Stimulated activated CD4-positive, alpha-beta T cell treated with anti-CD3 and anti-CD28 coated beads, Interleukin-15, amount 100 ng/mL, for 1 hour (primary cell): ENCODE measurements around the gene IQCE.
"Not testable (repeated sequence)": the region's sequence is repeated elsewhere in the genome, so short reads cannot be mapped to it uniquely, and the experiment has no call there.

Source experiments
- DNase-seq, 2 donors: peaks; one replicate each; pipeline ENCODE4 v3.0.0-alpha.2; 2020; ENCODE audit warnings: low read depth in 1 of 2, low spot score in 1 of 2

The IQCE gene

DNA sequence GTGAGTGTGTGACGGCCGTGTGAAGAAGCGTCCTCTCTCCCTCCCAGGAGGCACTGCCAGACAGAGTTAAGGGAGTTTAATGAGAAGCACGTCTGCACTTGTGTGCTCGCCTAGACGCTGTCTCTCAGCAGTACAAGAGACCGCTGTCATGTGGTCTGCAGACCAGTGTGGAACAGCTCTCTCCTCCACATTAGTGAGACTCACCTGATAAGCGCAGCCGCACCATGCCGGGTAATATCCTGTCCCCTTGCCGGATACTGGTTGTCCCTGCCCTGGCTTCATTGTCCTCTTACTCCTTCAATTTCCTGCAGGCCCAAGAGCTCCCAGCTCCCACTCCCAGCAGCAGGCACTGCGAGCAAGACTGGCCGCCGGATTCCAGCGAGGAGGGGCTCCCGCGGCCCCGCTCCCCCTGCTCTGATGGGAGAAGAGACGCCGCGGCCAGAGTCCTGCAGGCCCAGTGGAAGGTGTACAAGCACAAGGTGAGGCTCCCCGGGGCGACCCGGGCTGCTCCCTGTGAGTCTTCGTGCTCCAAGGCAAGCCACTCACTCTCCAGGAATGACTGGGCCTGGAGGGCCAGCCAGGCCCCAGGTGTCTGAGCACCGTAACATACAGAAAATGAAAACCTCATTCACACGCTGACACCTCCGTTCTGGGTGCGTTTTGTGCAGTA lies 39.5 kb downstream of the IQCE start:
- DNase-seq = no peak

DNA sequence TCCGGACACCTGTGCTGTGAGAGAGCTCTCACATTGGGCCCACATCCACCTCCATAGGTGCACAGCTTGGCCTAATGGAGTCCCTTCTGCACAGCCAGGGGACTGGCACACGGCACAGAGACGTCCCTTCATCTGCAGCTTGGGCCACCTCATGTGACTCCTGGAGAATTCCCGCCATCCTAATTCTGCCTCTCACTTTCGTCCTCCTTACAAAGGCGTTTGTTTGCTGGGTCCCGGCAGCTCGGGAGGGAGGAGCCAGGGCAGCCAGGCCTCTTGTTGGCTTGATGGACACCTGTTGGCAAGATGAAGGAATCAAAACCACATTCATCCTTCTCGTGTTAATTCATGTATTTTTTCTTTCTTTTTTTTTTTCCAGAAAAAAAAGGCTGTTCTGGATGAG lies 42.3 kb downstream of the IQCE start:
- DNase-seq = no peak

DNA sequence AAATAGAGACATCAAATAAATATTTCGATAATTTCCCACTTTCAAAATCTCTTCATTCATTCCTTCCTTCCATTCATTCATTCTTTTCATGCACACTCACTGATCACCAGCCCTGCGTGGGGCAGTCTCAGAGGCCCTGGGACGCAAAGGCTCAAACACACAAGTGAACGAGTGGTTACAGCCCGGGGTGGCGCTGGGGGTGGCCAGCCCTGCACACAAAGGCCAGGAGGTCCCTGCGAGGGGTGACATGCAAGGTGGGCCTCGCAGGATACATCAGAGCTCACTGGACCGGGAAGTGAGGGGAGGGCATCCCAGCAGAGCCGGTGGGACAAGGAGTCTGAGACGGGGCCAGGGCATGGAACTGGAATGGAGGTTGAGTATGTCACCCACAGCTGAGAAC lies 43.1 kb downstream of the IQCE start:
- DNase-seq = no peak

DNA sequence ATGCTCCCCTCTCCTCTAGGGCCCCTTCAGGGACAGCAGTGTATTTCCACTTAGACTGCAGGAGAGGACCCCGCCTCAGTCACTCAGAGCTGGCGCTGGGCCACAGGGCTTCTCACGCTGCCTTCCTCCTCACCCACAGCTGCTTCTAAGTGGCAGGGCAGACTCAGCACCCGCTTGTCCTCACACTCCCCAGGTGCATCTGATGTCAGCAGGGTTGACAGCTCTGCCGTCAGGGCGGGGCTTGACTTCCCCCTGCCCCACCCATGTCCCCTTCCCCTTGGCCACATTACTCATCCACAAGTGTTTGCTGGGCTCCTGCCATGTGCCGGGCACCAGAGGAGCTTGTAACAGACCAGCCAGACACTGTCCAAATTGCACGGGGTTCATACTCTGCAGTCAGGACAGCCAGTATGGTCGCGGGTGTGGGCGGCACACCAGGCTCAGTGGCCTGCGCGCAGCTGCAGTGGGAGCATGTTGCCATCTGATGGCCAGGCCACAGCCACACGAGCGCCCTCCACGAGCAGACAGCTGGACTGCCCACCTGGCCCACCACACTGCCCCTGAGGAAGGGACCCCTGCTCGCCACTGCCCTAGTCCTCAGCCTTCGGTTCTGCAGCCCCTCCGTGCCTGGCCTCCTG lies 43.7 kb downstream of the IQCE start:
- DNase-seq = no peak

DNA sequence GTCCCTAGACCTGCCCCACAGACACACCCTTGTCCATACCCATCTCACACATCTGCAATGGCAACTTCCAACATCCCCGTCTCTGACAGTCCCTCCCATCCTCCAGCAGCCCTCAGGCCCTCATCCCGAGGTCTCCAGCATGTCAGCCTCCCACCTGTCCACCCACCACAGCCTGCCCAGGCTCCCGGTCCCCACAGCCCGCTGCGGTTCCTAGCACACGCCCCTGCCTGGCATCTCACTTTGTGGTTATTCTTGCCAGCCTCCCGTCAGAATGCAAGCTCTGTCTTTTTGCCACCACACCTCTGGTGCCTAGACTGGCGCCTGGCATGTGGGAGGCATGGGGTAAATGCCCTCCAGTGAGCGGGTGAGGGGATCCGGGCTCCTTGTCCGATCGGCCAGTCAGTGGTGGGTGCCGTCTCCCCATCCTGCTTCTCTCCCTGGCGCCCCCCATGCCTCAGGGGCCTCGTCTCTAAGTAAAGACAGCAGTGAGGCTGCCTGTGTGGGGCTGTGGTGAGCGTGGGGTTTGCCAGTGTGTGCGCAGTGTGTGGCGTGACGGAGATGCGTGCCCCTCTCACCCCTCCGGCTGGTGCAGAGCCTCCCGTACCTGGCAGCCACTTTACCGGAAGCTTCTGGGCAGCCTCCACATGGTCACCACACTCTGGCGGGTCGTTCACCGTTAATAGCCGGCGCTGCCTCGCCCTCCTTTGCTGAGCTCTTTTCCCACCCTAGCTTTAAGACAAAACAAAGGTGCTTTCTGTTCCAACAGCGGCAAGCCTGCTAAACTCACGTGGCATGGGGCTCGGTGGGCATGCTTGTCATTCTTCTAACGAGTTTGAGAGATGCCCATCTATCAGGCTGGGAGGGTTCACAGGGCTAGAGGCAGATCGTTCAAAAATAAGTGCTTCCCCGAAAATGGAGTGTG lies 44.5 kb downstream of the IQCE start:
- no peak for DNase-seq

DNA sequence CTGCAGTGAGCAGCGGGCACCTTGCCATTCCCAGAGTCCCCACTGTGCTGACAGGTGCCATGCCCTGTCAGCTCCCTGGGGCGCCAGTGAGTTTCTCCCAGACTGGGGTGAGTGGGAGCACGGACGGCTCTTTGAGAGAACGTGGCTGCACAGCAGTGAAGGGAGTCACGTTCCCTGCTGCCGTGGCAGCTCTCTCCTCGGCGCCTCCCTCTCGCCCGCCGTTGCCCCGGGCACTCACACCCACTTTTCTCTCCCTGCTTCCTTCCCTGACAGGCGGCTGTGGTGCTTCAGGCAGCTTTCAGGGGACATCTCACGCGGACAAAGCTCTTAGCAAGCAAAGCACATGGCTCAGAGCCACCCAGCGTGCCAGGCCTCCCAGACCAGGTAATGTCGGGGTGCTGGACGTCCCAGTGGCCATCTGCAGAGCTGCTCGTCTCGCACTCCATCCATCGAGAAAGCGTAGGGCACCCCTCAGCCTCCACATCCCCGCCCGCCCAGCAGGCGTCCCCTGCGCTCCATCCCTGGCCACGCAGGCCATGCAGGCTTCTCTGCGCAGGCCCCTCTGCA lies 45.9 kb downstream of the IQCE start:
- DNase-seq = no peak

DNA sequence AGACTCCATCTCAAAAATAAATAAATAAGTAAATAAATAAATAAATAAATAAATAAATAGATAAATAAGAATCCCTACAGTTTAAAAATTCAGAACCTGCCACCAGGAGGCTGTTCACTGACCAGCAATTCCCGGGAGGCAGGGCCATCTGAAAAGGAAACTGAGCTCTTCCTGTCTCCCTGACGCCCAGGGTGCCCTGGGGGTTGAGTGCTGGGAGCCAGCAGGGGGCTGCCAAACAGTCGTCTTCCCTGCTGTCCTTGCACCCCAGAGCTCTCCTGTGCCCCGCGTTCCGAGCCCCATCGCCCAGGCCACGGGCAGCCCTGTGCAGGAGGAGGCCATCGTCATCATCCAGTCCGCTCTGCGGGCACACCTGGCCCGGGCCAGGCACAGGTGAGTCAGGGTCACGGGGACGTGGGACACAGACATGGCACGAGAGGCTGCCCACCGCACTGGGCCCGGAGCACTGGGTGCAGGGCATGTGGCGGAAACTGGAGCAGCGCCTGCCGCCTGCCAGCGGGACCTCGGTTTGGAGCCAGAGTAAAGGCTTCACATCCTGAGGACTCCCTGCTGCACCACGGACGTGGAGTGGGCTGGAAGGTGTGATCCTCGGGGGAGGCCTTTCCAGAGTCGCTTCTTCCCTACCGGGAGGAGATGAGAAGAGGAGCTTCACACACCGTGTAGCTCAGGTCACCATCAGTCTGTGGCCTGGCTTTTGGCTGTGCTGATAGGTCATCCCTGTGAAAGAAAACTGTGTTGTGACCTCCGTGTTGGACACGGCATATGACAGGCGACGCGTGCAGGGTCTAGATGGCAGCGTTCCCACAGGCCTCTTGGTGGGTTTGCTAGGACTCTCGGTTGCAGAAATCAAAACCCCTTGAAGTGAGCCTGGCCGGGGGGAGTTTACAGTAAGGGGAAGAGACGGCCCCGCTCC lies 47.1 kb downstream of the IQCE start:
- DNase-seq = no peak

DNA sequence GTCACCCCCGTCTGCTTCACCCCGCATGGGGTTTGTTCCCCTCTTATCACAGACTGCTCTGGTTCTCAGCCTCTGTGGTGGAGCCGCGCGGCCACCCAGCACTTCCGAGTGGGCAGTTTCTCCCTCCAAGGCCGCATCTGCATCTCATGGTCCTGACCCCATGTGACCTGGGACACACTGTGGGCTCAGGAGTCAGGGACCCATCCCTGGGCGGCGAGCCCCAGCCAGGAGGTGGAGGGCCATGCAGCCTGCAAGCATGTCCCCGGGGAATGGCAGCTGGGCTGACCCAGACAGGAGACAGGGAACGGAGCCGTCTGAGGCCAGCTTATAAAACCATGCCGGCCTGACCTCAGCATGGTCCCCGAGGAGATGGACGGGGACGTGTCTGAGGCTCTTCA lies 47.8 kb downstream of the IQCE start:
- no peak for DNase-seq

DNA sequence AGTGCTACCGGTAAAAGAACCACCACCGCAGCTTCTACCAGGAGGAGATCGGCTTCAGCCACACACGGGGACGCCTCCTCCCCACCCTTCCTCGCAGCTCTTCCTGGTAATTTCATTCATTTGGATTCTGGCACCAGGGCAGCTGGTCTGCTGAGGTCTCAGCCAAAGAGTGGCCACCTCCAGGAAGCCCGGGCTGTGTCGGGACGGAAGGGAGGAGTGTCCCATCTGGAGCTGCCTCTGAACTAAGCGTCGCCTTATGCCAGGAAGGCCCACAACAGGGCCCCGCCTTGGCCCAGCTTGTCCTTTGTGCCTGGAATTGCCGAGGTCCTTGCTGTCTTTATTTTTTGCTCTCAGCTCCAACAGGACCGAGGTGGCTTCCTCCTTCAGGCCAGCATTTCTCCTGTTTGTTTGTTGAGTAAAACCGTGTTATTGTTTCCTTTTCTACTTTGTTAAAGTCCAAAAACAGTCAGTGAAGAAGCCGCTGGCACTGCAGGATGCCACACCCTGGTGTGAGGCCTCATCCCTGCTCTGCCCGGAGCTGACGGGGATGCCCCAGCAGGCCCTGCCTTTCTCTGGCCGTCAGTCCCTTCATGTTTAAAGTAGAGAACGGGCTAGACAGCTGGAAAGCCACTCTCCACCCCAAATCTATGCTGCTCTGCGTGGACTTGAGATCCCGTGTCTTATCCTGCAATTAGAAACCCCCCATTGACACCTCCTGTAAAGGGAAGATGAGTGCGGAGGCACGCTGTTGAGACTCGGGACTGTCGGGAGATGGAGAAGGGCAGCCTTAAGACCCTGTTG lies 48.5 kb downstream of the IQCE start:
- no peak for DNase-seq

DNA sequence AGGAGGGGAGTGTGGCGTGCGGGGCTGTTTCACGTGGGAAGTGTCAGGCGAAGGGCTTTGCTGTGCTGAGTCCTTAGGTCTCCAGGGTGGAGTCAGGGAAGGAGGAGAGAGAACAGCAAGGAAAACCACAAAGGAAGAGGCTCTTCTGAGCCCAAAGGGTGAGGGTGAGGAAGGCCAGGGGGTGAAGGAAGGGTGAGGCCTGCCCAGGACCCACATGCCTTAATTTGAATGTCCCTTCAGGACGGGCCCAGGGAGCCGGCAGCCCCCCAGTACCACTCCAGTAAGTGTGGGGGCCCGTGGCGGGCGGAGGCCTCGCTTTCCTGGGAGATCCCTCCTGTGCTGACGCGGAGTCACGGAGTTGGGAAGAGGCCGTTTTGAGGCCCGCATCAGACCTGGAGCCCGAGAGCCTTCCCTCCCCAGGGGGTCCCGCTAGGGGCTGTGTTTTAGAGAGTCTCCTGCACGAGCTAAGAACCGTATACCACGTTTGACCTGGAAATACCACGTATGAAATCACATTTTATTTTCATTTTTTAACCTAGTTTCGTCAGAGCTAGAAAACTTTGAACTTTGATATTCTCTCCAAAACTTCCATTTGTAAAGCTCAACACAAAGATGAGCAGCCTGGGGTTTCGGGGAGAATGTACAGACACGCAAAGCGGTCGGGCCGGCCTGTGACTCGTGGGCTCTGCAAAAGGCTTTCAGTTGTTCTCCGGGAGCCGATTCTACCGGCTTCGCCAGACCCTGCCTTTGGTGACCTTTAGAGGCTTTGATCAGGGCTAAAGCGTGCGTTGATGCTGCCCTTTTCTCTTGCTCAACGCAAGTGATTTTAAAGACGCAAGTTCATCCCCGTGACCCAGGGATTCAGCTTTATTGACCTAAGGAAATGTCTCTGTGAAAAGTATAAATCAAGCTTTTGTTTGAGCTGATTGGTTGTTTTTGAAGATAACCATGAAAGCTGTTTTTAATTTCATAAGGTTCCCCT lies 49.4 kb downstream of the IQCE start:
- DNase-seq = no peak

DNA sequence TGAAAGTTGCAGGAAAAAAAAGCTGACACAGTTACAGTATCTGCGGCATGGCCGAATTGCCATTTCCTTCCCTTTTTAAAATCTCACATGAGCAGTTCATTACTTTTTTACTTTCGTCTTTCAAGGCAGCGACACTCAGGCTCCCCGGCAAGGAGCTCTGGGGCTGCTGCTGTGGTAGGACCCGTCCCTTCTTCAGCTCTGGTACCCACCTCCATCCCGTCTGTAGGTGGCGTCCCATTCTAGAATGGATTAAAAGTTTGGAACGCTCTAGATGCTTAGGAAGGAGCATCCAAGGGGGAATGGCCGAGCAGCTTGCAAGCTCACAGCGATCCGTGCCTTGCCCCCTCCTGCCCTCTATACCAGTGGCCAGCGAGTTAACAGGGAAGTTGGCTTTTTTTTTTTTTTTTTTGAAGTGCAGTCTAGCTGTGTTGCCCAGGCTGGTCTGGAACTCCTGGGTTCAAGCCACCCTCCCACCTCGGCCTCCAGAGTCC lies 50.2 kb downstream of the IQCE start:
- no peak for DNase-seq

DNA sequence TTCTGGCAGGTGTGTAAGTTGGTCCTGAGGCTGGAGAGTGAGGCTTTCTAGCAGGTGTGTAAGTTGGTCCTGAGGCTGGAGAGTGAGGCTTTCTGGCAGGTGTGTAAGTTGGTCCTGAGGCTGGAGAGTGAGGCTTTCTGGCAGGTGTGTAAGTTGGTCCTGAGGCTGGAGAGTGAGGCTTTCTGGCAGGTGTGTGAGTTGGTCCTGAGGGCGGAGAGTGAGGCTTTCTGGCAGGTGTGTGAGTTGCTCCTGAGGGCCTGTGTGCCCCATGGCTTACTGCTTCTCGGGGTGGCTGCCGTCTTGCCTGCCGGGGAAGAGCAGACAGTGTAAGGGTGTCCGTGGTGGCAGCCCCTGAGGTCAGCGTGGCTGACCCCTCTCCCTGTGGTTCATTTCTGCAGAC lies 50.9 kb downstream of the IQCE start:
- not testable (repeated sequence) for DNase-seq

DNA sequence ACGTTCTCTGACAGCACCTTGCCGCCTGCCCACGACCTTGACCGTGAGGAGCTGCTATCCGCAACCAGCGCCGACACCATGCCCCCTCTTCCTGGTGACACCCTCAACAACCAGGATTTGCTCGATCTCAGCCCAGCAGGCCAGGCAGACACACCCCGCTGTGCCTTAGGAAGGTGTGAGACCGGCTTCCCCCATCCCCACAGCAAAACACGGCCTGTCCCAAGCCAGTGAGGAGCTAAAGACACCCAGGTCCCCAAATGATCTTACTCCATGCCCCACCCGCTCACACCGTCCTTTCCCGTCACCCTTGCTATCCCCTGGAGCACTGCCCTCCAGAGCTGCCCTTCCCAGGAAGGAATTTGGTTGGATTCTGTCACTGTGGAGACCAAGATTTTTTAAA lies 51.7 kb downstream of the IQCE start:
- DNase-seq = no peak

DNA sequence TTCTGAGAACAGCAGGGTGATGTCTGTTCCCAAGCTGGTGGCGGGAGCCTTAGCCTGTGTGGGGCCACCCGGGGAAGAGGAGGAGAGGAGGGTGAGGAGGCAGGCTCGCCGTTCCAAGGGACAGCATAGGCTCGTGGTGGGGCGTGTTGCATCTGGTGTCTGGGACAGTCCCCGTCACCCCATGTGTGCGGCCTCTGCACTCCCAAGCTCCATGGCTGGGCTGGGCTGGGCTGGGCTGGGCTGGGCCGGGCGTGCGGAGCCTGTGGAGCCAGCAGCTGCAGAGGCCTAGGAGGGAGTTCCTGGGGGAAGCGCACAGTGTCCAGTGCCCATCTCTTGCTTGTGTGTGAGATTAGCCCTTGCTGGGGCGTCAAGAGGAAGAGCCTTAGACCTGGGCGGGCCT lies 52.1 kb downstream of the IQCE start:
- DNase-seq = no peak

DNA sequence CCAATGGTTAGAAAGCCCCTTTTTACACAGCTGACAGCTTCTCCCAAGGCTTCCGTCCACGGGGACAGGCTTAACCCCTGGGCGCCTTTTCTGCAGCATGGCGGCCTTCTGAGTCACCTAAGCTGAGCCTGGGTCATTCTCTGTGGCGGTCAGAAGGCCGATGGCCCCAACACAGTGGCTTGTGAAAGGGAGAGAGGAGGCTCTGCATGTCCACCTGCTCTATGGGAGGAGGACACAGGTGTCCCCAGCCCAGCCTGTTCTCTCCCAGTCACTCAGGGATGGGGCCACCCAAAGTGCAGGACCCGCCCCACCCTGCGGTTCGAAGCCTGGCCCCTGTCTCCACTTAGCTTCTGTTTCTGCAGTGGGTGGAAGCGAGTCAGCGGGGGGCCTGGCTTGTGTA lies 52.6 kb downstream of the IQCE start:
- DNase-seq = no peak

DNA sequence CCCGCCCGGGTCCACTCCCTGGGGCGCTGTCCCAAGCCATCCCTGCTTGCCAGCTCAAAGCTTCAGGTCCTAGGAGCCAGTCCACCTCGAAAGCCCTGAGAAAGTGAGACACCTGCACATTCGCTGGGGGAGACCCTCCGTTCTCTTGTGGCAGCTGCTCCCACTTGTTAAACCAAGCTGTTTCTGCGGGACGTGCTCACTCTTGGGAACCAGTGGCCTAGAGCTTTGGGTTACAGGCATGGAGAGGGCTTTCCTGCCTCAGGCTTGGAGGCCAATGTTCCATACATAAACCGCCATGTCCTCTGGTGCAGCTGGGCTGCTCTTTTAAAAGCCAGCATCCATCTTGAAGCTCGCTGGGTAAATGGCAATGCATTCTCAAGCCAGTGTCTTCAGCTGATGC lies 53.1 kb downstream of the IQCE start:
- DNase-seq = no peak

DNA sequence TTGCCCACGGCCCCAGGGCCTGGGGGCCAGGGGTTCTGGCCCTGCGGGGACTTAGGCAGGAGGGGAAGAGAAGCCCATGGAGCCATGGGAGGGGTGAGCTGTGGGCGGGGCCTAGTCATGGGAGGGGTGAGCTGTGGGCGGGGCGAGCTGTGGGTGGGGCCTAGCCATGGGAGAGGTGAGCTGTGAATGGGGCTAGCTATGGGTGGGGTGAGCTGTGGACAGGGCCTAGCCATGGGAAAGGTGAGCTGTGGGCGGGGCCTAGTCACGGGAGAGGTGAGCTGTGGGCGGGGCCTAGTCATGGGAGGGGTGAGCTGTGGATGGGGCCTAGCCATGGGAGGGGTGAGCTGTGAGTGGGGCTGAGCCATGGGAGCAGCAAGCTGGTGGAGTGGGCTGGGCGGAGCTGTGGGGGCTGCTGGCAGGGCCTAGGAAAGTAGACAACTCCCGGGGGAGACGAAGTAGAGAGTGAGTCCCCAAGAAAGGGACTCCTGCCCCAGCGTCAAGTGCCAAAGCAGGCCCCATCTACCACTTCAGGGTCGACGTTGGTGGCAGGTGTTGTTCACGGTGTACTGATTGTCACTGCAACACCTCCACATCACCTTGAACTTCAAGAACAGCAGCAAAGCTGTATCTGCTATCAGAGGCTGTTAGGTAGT lies 53.8 kb downstream of the IQCE start:
- no peak for DNase-seq
